ENCODE results near the gene HDX. TPM values are rescaled to one million over a fixed set of nuclear protein-coding genes. Genes with fewer than 3 reads are reported as not detected.
"Not testable (repeated sequence)": the region's sequence is repeated elsewhere in the genome, so short reads cannot be mapped to it uniquely, and the experiment has no call there.

The HDX gene
- total and polyA plus RNA-seq, 2 donors (not counting 1 experiment from before 2014, with no cell fraction given), result 4.5 to 4.8 TPM

- Histone ChIP-seq H3K9ac (ENCODE audit: insufficient read depth, low read length) (no peak overlapping the region), H3K27me3 (ENCODE audit: control insufficient read depth, insufficient read depth, low read length) (no peaks in the 10 kb centered on the region), H3K79me2 (ENCODE audit: control insufficient read depth, insufficient read depth, low read length) (no peaks in the 10 kb centered on the region), H4K20me1 (ENCODE audit: control insufficient read depth, extremely low read depth, insufficient read depth, low read length) (no peaks in the 10 kb centered on the region), H2AFZ (ENCODE audit: low read length) (no peak overlapping the region), H3K4me1 (ENCODE audit: control insufficient read depth, extremely low read depth, insufficient read depth, low read length) (no peaks in the 10 kb centered on the region), H3K4me2 (ENCODE audit: extremely low read depth, insufficient read depth, low read length) (no peak overlapping the region), H3K36me3 (ENCODE audit: control insufficient read depth, insufficient read depth, low read length) (no peaks in the 10 kb centered on the region), H3K9me3 (ENCODE audit: control insufficient read depth, insufficient read depth, low read depth, low read length) (no peaks in the 10 kb centered on the region), H3K4me3 (replicated peaks in 1 of 4; ENCODE audit: control extremely low read depth in 1 of 4, insufficient read depth in 1 of 4, low read depth in 3 of 4, low read length in 4 of 4) (no peak overlapping the region), H3K27ac (ENCODE audit: insufficient read depth, low read length) (no peak overlapping the region)
- TF ChIP-seq CTCF (conservative IDR thresholded peaks at IDR 0.05 in 1 of 2, IDR thresholded peaks at IDR 0.05 in 1 of 2; ENCODE audit: low read depth in 1 of 2, low read length in 2 of 2), result no peak
- no peak for TF ChIP-seq EZH2 (IDR thresholded peaks at IDR 0.05; ENCODE audit: low read length, missing control alignments)
- DNase-seq (ENCODE audit: low read depth in 2 of 2), result peak in 1 of 2 donors; percentile 57
Observed at GRCh38 chrX:84320614-84321013, 181.6 kb downstream of the HDX start.

- no peak overlapping the region for H3K9ac ChIP-seq (ENCODE audit: insufficient read depth, low read length)
- H3K4me2 ChIP-seq (ENCODE audit: extremely low read depth, insufficient read depth, low read length), result no peak overlapping the region
- no peak for TF ChIP-seq EZH2 (IDR thresholded peaks at IDR 0.05; ENCODE audit: low read length, missing control alignments)
- TF ChIP-seq CTCF (conservative IDR thresholded peaks at IDR 0.05 in 1 of 2, IDR thresholded peaks at IDR 0.05 in 1 of 2; ENCODE audit: low read depth in 1 of 2, low read length in 2 of 2), result no peak
- DNase-seq (ENCODE audit: low read depth in 2 of 2), result no peak
- H3K4me3 ChIP-seq (replicated peaks in 1 of 4; ENCODE audit: control extremely low read depth in 1 of 4, insufficient read depth in 1 of 4, low read depth in 3 of 4, low read length in 4 of 4), result no peak overlapping the region
- H3K36me3 ChIP-seq (ENCODE audit: control insufficient read depth, insufficient read depth, low read length), result no peaks in the 10 kb centered on the region
- no peak overlapping the region for H3K27ac ChIP-seq (ENCODE audit: insufficient read depth, low read length)
- H3K9me3 ChIP-seq (ENCODE audit: control insufficient read depth, insufficient read depth, low read depth, low read length), result no peaks in the 10 kb centered on the region
- no peaks in the 10 kb centered on the region for H3K4me1 ChIP-seq (ENCODE audit: control insufficient read depth, extremely low read depth, insufficient read depth, low read length)
- no peaks in the 10 kb centered on the region for H3K79me2 ChIP-seq (ENCODE audit: control insufficient read depth, insufficient read depth, low read length)
- H2AFZ ChIP-seq (ENCODE audit: low read length), result no peak overlapping the region
- no peaks in the 10 kb centered on the region for H4K20me1 ChIP-seq (ENCODE audit: control insufficient read depth, extremely low read depth, insufficient read depth, low read length)
- no peaks in the 10 kb centered on the region for H3K27me3 ChIP-seq (ENCODE audit: control insufficient read depth, insufficient read depth, low read length)
Observed at GRCh38 chrX:84320023-84320422, 182.2 kb downstream of the HDX start.

GRCh38 chrX:84318661-84319060 lies 183.6 kb downstream of the HDX start:
- Histone ChIP-seq H3K27ac (ENCODE audit: insufficient read depth, low read length) (no peak overlapping the region), H3K4me1 (ENCODE audit: control insufficient read depth, extremely low read depth, insufficient read depth, low read length) (no peaks in the 10 kb centered on the region), H3K27me3 (ENCODE audit: control insufficient read depth, insufficient read depth, low read length) (no peaks in the 10 kb centered on the region), H4K20me1 (ENCODE audit: control insufficient read depth, extremely low read depth, insufficient read depth, low read length) (no peaks in the 10 kb centered on the region), H2AFZ (ENCODE audit: low read length) (no peak overlapping the region), H3K9ac (ENCODE audit: insufficient read depth, low read length) (no peak overlapping the region), H3K4me3 (replicated peaks in 1 of 4; ENCODE audit: control extremely low read depth in 1 of 4, insufficient read depth in 1 of 4, low read depth in 3 of 4, low read length in 4 of 4) (no peak overlapping the region), H3K9me3 (ENCODE audit: control insufficient read depth, insufficient read depth, low read depth, low read length) (no peaks in the 10 kb centered on the region), H3K4me2 (ENCODE audit: extremely low read depth, insufficient read depth, low read length) (no peak overlapping the region), H3K79me2 (ENCODE audit: control insufficient read depth, insufficient read depth, low read length) (no peaks in the 10 kb centered on the region), H3K36me3 (ENCODE audit: control insufficient read depth, insufficient read depth, low read length) (no peaks in the 10 kb centered on the region)
- TF ChIP-seq EZH2 (IDR thresholded peaks at IDR 0.05; ENCODE audit: low read length, missing control alignments), result no peak
- DNase-seq (ENCODE audit: low read depth in 2 of 2), result no peak

- not testable (repeated sequence) for H3K36me3 ChIP-seq (ENCODE audit: control insufficient read depth, insufficient read depth, low read length); H3K4me1 ChIP-seq (ENCODE audit: control insufficient read depth, extremely low read depth, insufficient read depth, low read length); DNase-seq (ENCODE audit: low read depth in 2 of 2); H2AFZ ChIP-seq (ENCODE audit: low read length); H3K79me2 ChIP-seq (ENCODE audit: control insufficient read depth, insufficient read depth, low read length); H3K9ac ChIP-seq (ENCODE audit: insufficient read depth, low read length); H3K4me2 ChIP-seq (ENCODE audit: extremely low read depth, insufficient read depth, low read length); H3K4me3 ChIP-seq (replicated peaks in 1 of 4; ENCODE audit: control extremely low read depth in 1 of 4, insufficient read depth in 1 of 4, low read depth in 3 of 4, low read length in 4 of 4); H3K27ac ChIP-seq (ENCODE audit: insufficient read depth, low read length); H3K9me3 ChIP-seq (ENCODE audit: control insufficient read depth, insufficient read depth, low read depth, low read length); H4K20me1 ChIP-seq (ENCODE audit: control insufficient read depth, extremely low read depth, insufficient read depth, low read length); H3K27me3 ChIP-seq (ENCODE audit: control insufficient read depth, insufficient read depth, low read length)
Observed at GRCh38 chrX:84315946-84316345, 186.3 kb downstream of the HDX start.
